CD8-positive, alpha-beta memory T cell (primary cell): Measurements from ENCODE around the gene SYMPK. TPM values are rescaled to one million over a fixed set of nuclear protein-coding genes. Genes with fewer than 3 reads are reported as not detected.

Experiments used
- CTCF ChIA-PET: fragments of 350-600 bp; sonication (Branson Sonifier 250); formaldehyde crosslinking; loops from one replicate; lab custom pipeline; 2021; ENCODE audit warnings: antibody characterized with exemption; lab: Charles Lee
- POLR2A ChIA-PET: fragments of 350-600 bp; sonication (Branson Sonifier 250); formaldehyde crosslinking; loops from one replicate; lab custom pipeline; 2021; ENCODE audit warnings: antibody characterized with exemption; lab: Charles Lee
- DNase-seq, 5 donors: peaks; one replicate each; pipeline versions ENCODE4 v3.0.0 to v3.0.0-alpha.2; 2020 to 2022; ENCODE audit warnings: mixed read lengths in 1 of 5
- H3K27ac ChIP-seq: one replicate; pipeline ENCODE4 v1.7.0; 2013; ENCODE audit warnings: low read depth, mild to moderate bottlenecking, low read length, moderate library complexity
- H3K27me3 ChIP-seq: 2 replicates; pipeline ENCODE4 v1.7.0; 2013; ENCODE audit warnings: low read length, mild to moderate bottlenecking; ENCODE audit not compliant: insufficient read depth, poor library complexity, severe bottlenecking
- H3K36me3 ChIP-seq: 2 replicates; pipeline ENCODE4 v1.7.0; 2013; ENCODE audit warnings: mild to moderate bottlenecking, low read length, moderate library complexity; ENCODE audit not compliant: insufficient read depth
- H3K4me1 ChIP-seq: 2 replicates; pipeline ENCODE4 v1.7.0; 2013; ENCODE audit warnings: mild to moderate bottlenecking, low read length, moderate library complexity; ENCODE audit not compliant: insufficient read depth
- H3K4me3 ChIP-seq: 2 replicates; pipeline ENCODE4 v1.7.0; 2013; ENCODE audit warnings: mild to moderate bottlenecking, low read length
- H3K9me3 ChIP-seq: 2 replicates; pipeline ENCODE4 v1.7.0; 2013; ENCODE audit warnings: mild to moderate bottlenecking, low read length
- H3K27ac Mint-ChIP-seq, 8 donors: one replicate each; pipeline ENCODE4 v1.8.0; 2020 to 2021; ENCODE audit warnings: mixed read lengths in 8 of 8, mild to moderate bottlenecking in 6 of 8, inconsistent platforms in 3 of 8, moderate library complexity in 3 of 8
- H3K27me3 Mint-ChIP-seq, 2 donors: one replicate each; pipeline ENCODE4 v1.8.0; 2020 to 2021; ENCODE audit warnings: mixed read lengths in 2 of 2, mild to moderate bottlenecking in 1 of 2, moderate library complexity in 1 of 2
- H3K36me3 Mint-ChIP-seq, 3 donors: one replicate each; pipeline ENCODE4 v1.8.0; 2020 to 2021; ENCODE audit warnings: mixed read lengths in 3 of 3, inconsistent platforms in 1 of 3, mild to moderate bottlenecking in 1 of 3
- H3K4me1 Mint-ChIP-seq, 3 donors: one replicate each; pipeline ENCODE4 v1.8.0; 2020 to 2021; ENCODE audit warnings: mixed read lengths in 3 of 3, inconsistent platforms in 1 of 3, mild to moderate bottlenecking in 1 of 3
- H3K4me3 Mint-ChIP-seq, 7 donors: one replicate each; pipeline ENCODE4 v1.8.0; 2020 to 2021; ENCODE audit warnings: mixed read lengths in 7 of 7, mild to moderate bottlenecking in 6 of 7, moderate library complexity in 4 of 7, inconsistent platforms in 2 of 7
- H3K9me3 Mint-ChIP-seq, 5 donors: one replicate each; pipeline ENCODE4 v1.8.0; 2020 to 2022; ENCODE audit warnings: mixed read lengths in 5 of 5, mild to moderate bottlenecking in 3 of 5, moderate library complexity in 2 of 5, inconsistent platforms in 1 of 5
- polyA plus RNA-seq: library from polyadenylated mRNA; unstranded; fragments of 300-500 nt; fragmentation: Illumina TruSeq; gene quantifications from one replicate; pipeline ENCODE4 v1.2.3, GENCODE V29; 2021
- total RNA-seq, 2 experiments: library from RNA; stranded (reverse); gene quantifications; one replicate each; pipeline ENCODE4 v1.2.3, GENCODE V29; 2021

Gene SYMPK
- total RNA-seq: 100 to 1,000 TPM; 116 to 119 TPM
- 17.5 TPM for polyA plus RNA-seq

GRCh38 chr19:45862564-45863334 is at the start of gene SYMPK:
SYMPK (minus strand) TSS chr19:45863147; CDS start chr19:45854495, 8,652 bp downstream.
- H3K4me1 Mint-ChIP-seq: peaks cover 27 to 41% (median 28%) of the 10 kb centered on the region in 3 donors
- POLR2A ChIA-PET: interaction anchor here (0.6 to 4.2 kb wide), 9 partner anchors 17 to 484 kb away, joined by 3 to 22 read pairs (median 5); partner anchors contain the start of genes CCDC61, DMWD, IRF2BP1 and MYPOP

DNA sequence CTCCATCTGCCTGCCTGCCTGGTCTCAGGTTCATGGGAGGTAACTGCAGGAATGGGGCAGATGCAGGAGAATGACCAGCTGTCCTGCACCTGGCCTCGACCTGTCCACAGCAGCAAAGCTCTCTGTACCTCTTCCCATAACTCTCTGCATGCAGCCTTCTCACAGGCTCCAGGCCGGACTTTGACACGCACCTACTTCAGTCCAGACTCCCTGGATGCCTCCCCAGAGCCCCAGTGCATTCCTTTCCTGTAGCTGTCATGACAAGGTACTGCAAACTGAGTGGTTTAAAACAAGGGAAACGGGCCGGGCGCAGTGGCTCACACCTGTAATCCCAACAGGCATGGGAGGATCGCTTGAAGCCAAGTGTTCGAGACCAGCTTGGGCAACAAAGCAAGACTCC is 48.3 kb upstream of the SYMPK start:
- H3K4me1 Mint-ChIP-seq: no peaks in the 10 kb centered on the region
- peaks cover 8 to 51% of the 10 kb centered on the region in 2 donors for H3K27me3 Mint-ChIP-seq
- CTCF ChIA-PET: no interaction called here
- POLR2A ChIA-PET: no interaction called here
- Histone ChIP-seq H3K4me3 (no peak overlapping the region), H3K9me3 (no peaks in the 10 kb centered on the region), H3K36me3 (no peaks in the 10 kb centered on the region), H3K27me3 (no peaks in the 10 kb centered on the region), H3K4me1 (no peaks in the 10 kb centered on the region), H3K27ac (no peak overlapping the region)
- H3K9me3 Mint-ChIP-seq: peaks cover 0 to 2% (median 0%) of the 10 kb centered on the region in 5 donors
- no peak overlapping the region for H3K27ac Mint-ChIP-seq
- no peak overlapping the region for H3K4me3 Mint-ChIP-seq
- H3K36me3 Mint-ChIP-seq: peaks cover 0 to 3% (median 0%) of the 10 kb centered on the region in 3 donors
- DNase-seq: no peak

More at GRCh38 chr19:45862564-45863334, at the start of gene SYMPK:
- no peaks in the 10 kb centered on the region for H3K9me3 Mint-ChIP-seq
- CTCF ChIA-PET: interaction anchor here (0.7 to 3.0 kb wide), 8 partner anchors 17 to 221 kb away, joined by 3 to 20 read pairs (median 6); partner anchors contain the start of genes IRF2BP1, MYPOP and SIX5
- peak within 1 kb of the TSS; percentile 84 to 99 (median 93) for H3K27ac Mint-ChIP-seq
- peaks cover 12 to 18% of the 10 kb centered on the region in 2 donors for H3K27me3 Mint-ChIP-seq
- H3K36me3 ChIP-seq: no peaks in the 10 kb centered on the region
- peaks cover 16% of the 10 kb centered on the region for H3K4me1 ChIP-seq
- H3K4me3 ChIP-seq: peak within 1 kb of the TSS; percentile 88
- H3K4me3 Mint-ChIP-seq: peak within 1 kb of the TSS; percentile 88 to 96 (median 92)
- H3K27ac ChIP-seq: peak within 1 kb of the TSS; percentile 82
- H3K27me3 ChIP-seq: peaks cover 4% of the 10 kb centered on the region
- H3K36me3 Mint-ChIP-seq: peaks cover 0 to 31% (median 4%) of the 10 kb centered on the region in 3 donors
- peak; percentile 98 to 99 (median 98) for DNase-seq
- no peaks in the 10 kb centered on the region for H3K9me3 ChIP-seq

- Mint-ChIP-seq H3K27ac (no peak overlapping the region), H3K36me3 (no peaks in the 10 kb centered on the region), H3K9me3 (peaks cover 0 to 2% (median 0%) of the 10 kb centered on the region in 5 donors), H3K4me1 (no peaks in the 10 kb centered on the region), H3K4me3 (no peak overlapping the region), H3K27me3 (peaks cover 7 to 42% of the 10 kb centered on the region in 2 donors)
- POLR2A ChIA-PET: no interaction called here
- H3K27ac ChIP-seq: no peak overlapping the region
- H3K9me3 ChIP-seq: no peaks in the 10 kb centered on the region
- H3K27me3 ChIP-seq: no peaks in the 10 kb centered on the region
- no peak overlapping the region for H3K4me3 ChIP-seq
- H3K4me1 ChIP-seq: no peaks in the 10 kb centered on the region
- H3K36me3 ChIP-seq: no peaks in the 10 kb centered on the region
- CTCF ChIA-PET: no interaction called here
- DNase-seq: no peak
These were observed 46.0 kb upstream of the SYMPK start for GRCh38 chr19:45908956-45909355.

DNA sequence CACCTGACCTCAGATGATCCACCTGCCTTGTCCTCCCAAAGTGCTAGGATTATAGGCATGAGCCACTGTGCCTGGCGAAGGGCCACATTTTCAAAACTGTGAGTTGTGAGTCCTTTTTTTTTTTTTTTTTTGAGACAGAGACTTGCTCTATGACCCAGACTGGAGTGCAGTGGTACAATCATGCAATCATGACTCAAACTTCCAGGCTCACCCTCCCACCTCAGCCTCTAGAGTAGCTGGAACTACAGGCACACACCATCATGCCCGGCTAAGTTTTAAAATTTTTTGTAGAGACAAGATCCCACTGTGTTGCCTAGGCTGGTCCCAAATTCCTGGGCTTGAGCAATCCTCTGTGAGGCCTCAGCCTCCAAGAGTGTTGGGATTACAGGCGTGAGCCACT is 43.3 kb upstream of the SYMPK start:
- H3K27ac Mint-ChIP-seq: no peak overlapping the region
- peaks cover 0 to 2% (median 0%) of the 10 kb centered on the region in 5 donors for H3K9me3 Mint-ChIP-seq
- H3K36me3 ChIP-seq: no peaks in the 10 kb centered on the region
- peaks cover 8% of the 10 kb centered on the region for H3K4me1 ChIP-seq
- DNase-seq: no peak
- no peaks in the 10 kb centered on the region for H3K27me3 ChIP-seq
- CTCF ChIA-PET: no interaction called here
- no peaks in the 10 kb centered on the region for H3K9me3 ChIP-seq
- POLR2A ChIA-PET: no interaction called here
- H3K27ac ChIP-seq: no peak overlapping the region
- H3K27me3 Mint-ChIP-seq: peaks cover 3 to 25% of the 10 kb centered on the region in 2 donors
- peaks cover 0 to 8% (median 0%) of the 10 kb centered on the region in 3 donors for H3K36me3 Mint-ChIP-seq
- H3K4me3 Mint-ChIP-seq: no peak overlapping the region
- H3K4me3 ChIP-seq: no peak overlapping the region
- peaks cover 6 to 11% (median 8%) of the 10 kb centered on the region in 3 donors for H3K4me1 Mint-ChIP-seq

DNA sequence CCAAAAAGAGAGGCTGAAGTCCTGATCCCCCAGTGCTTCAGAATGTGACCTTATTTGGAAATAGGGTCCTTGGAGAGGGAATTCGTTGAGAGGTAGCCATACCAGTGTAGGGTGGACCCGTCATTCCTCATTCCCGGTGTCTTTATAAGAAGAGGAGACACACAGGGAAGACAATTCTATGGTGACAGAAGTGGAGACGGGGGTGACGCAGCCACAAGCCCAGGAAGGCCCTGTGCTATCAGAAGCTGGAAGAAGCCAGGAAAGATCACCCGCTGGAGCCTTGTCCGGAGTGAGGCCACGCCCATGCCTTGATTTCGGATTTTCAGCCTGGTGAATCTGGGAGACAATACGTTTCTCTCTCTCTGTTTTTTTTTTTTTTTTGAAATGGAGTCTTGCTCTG is 42.1 kb upstream of the SYMPK start:
- CTCF ChIA-PET: no interaction called here
- Mint-ChIP-seq H3K27ac (no peak overlapping the region), H3K36me3 (peaks cover 0 to 14% (median 0%) of the 10 kb centered on the region in 3 donors), H3K27me3 (peaks cover under 1 to 16% of the 10 kb centered on the region in 2 donors), H3K4me1 (peaks cover 16 to 22% (median 16%) of the 10 kb centered on the region in 3 donors), H3K4me3 (no peak overlapping the region), H3K9me3 (peaks cover 0 to under 1% (median 0%) of the 10 kb centered on the region in 5 donors)
- no peak overlapping the region for H3K4me3 ChIP-seq
- no peak for DNase-seq
- no peaks in the 10 kb centered on the region for H3K27me3 ChIP-seq
- peaks cover 16% of the 10 kb centered on the region for H3K4me1 ChIP-seq
- no peaks in the 10 kb centered on the region for H3K9me3 ChIP-seq
- no peak overlapping the region for H3K27ac ChIP-seq
- no peaks in the 10 kb centered on the region for H3K36me3 ChIP-seq
- POLR2A ChIA-PET: interaction anchor here (0.7 kb wide), 1 partner anchor 188 kb away, joined by 3 read pairs; no protein-coding TSS in a partner anchor

DNA sequence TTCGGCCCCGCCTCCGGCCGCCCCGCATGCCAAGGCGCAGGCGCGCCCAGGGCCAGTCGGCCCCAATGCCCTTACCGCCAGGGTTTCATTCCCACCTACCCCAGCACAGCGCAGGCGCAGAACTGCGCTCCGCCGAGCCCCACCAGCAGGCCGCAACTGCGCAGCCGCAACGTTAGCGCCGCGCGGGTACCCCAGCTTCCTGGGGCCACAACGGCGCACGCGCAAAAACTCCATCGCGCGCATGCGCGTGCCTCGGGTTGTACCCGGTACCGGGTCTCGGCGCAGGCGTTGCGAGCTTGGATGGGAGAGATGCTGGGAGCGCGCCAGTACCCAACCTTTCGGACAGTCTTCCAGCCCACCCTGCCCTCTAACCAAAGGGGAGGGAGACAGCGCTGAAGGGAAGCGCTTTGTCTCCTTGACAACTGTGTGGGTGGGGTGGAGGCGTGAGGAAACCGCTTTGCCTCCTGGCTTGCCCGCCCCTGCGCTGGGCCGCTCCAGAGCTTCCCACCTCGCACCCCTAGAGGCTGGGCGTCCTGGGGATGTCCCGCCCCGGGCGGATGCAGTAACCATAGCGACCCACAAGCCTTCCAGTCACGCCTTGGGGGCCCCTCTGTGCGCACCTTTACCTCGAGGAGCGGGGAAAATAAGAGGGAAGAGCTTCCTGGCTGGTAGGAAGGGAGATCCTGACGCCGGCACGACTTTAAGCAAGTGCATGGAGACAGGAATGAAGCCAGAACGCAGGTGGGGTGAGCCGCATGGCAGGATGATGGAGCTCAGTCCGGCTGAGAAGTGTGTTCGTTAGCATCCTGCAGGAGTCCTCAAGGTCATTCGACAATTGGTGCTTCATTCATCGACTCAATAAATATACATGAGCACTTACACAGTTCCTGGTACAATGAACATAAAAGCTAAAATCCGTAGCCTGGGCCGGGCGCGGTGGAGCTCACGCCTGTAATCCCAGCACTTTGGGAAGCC is 40.0 kb upstream of the SYMPK start:
- peaks cover 16% of the 10 kb centered on the region for H3K4me1 ChIP-seq
- H3K27me3 Mint-ChIP-seq: peaks cover 0 to 5% of the 10 kb centered on the region in 2 donors
- no peaks in the 10 kb centered on the region for H3K36me3 ChIP-seq
- H3K4me3 ChIP-seq: peak overlapping the region; percentile 74
- no peaks in the 10 kb centered on the region for H3K9me3 Mint-ChIP-seq
- ChIA-PET CTCF (interaction anchor here (1.0 to 4.5 kb wide), 6 partner anchors 17 to 133 kb away, joined by 3 to 20 read pairs (median 10); partner anchors contain the start of genes FOXA3, IRF2BP1, SIX5 and SYMPK), POLR2A (interaction anchor here (0.6 to 3.6 kb wide), 8 partner anchors 13 to 786 kb away, joined by 3 to 19 read pairs (median 7); partner anchors contain the start of genes BLOC1S3, CCDC61, IRF2BP1 and SIX5)
- H3K27me3 ChIP-seq: no peaks in the 10 kb centered on the region
- H3K4me3 Mint-ChIP-seq: peak overlapping the region; percentile 94 to 100 (median 97)
- DNase-seq: peak; percentile 99 to 100 (median 99)
- peaks cover 17 to 25% (median 19%) of the 10 kb centered on the region in 3 donors for H3K4me1 Mint-ChIP-seq
- H3K9me3 ChIP-seq: no peaks in the 10 kb centered on the region
- peaks cover 0 to 28% (median 0%) of the 10 kb centered on the region in 3 donors for H3K36me3 Mint-ChIP-seq
- peak overlapping the region; percentile 82 to 96 (median 89) for H3K27ac Mint-ChIP-seq
- H3K27ac ChIP-seq: peak overlapping the region; percentile 68
